ENCODE data around the gene ADTRP. TPM values are rescaled to one million over a fixed set of nuclear protein-coding genes. Genes with fewer than 3 reads are reported as not detected.

ADTRP gene
- total RNA-seq, 1 experiment from 2014 or later, result 0.86 TPM

DNA sequence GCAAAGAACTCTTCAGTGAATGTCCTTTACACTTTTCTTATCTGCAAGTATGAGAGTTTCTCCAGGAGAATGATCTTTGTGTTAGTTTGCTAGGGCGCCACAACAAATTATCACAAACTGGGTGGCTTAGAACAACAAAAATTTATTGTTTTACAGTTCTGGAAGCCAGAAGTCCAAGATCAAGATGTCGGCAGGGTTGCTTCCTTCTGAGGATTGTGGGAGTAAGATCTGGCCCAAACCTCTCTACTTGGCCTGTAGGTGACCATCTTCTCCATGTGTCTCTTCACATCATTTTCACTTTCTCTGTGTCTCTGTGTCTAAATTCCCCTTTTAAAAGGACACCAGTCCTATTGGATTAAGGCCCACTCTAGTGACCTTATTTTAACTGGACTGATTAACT lies 103.0 kb downstream of the ADTRP start:
- Histone ChIP-seq H3K9ac (ENCODE audit: low read length) (no peak overlapping the region), H4K20me1 (ENCODE audit: insufficient read depth) (no peaks in the 10 kb centered on the region), H3K4me2 (ENCODE audit: low read length) (no peak overlapping the region), H3K79me2 (ENCODE audit: insufficient read depth, low read length) (no peaks in the 10 kb centered on the region), H3K36me3 (ENCODE audit: control insufficient read depth in 1 of 2, insufficient read depth in 2 of 2, low read length in 2 of 2) (no peaks in the 10 kb centered on the region), H2AFZ (ENCODE audit: low read depth, low read length, poor library complexity, severe bottlenecking) (no peak overlapping the region), H3K4me1 (ENCODE audit: control insufficient read depth in 1 of 2, insufficient read depth in 2 of 2, low read length in 2 of 2) (no peaks in the 10 kb centered on the region), H3K4me3 (replicated peaks in 1 of 2; ENCODE audit: low read depth in 1 of 2, low read length in 2 of 2) (no peak overlapping the region), H3K27me3 (ENCODE audit: insufficient read depth, low read length) (no peaks in the 10 kb centered on the region), H3K9me3 (ENCODE audit: control insufficient read depth in 1 of 2, insufficient read depth in 1 of 2, low read depth in 1 of 2, low read length in 2 of 2) (no peaks in the 10 kb centered on the region), H3K9me2 (ENCODE audit: insufficient read depth) (no peaks in the 10 kb centered on the region), H3K27ac (ENCODE audit: low read depth, low read length) (no peak overlapping the region)
- ATAC-seq (no peak), DNase-seq (ENCODE audit: low read depth, low spot score) (no peak)
- RAD21 ChIA-PET (ENCODE audit: low non-redundant PET in 1 of 2, low total read pairs in 2 of 2, uncharacterized antibody in 2 of 2, unreplicated experiment in 2 of 2), result no interaction called here
- CTCF ChIA-PET, result no interaction called here
- POLR2A ChIA-PET, result no interaction called here
- TF ChIP-seq CEBPB (IDR thresholded peaks at IDR 0.05; ENCODE audit: low read depth) (no peak), EZH2phosphoT487 (IDR thresholded peaks at IDR 0.05; ENCODE audit: borderline replicate concordance) (no peak), ELF1 (IDR thresholded peaks at IDR 0.05; ENCODE audit: borderline replicate concordance, low read depth) (no peak), POLR2AphosphoS5 (IDR thresholded peaks at IDR 0.05; ENCODE audit: low read depth, low read length) (no peak), SP1 (IDR thresholded peaks at IDR 0.05; ENCODE audit: low read depth) (no peak), POLR2A (IDR thresholded peaks at IDR 0.05; ENCODE audit: borderline replicate concordance, extremely low read depth, insufficient read depth, insufficient read length) (no peak), SRF (IDR thresholded peaks at IDR 0.05; ENCODE audit: low read depth) (no peak), TCF7L2 (IDR thresholded peaks at IDR 0.05; ENCODE audit: borderline replicate concordance, extremely low read depth, insufficient read depth, insufficient read length) (no peak), EGR1 (IDR thresholded peaks at IDR 0.05; ENCODE audit: low read depth) (no peak), EZH2 (IDR thresholded peaks at IDR 0.05) (no peak), RAD21 (IDR thresholded peaks at IDR 0.05; ENCODE audit: low read depth) (no peak), FOSL1 (IDR thresholded peaks at IDR 0.05; ENCODE audit: low read depth) (no peak), JUND (IDR thresholded peaks at IDR 0.05) (no peak)
- TF ChIP-seq, protein P1, sequence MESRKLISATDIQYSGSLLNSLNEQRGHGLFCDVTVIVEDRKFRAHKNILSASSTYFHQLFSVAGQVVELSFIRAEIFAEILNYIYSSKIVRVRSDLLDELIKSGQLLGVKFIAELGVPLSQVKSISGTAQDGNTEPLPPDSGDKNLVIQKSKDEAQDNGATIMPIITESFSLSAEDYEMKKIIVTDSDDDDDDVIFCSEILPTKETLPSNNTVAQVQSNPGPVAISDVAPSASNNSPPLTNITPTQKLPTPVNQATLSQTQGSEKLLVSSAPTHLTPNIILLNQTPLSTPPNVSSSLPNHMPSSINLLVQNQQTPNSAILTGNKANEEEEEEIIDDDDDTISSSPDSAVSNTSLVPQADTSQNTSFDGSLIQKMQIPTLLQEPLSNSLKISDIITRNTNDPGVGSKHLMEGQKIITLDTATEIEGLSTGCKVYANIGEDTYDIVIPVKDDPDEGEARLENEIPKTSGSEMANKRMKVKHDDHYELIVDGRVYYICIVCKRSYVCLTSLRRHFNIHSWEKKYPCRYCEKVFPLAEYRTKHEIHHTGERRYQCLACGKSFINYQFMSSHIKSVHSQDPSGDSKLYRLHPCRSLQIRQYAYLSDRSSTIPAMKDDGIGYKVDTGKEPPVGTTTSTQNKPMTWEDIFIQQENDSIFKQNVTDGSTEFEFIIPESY (IDR thresholded peaks at IDR 0.05; ENCODE audit: extremely low read depth, insufficient replicate concordance, low read length), result no peak
- intact Hi-C loops (cut with micrococcal nuclease), result no loop called here
- no TSS peak for BruUV-seq (replicated peaks)

Measured in HCT116 (cell line).